ENCODE data around the gene EMC9.

EMC9 gene

DNA sequence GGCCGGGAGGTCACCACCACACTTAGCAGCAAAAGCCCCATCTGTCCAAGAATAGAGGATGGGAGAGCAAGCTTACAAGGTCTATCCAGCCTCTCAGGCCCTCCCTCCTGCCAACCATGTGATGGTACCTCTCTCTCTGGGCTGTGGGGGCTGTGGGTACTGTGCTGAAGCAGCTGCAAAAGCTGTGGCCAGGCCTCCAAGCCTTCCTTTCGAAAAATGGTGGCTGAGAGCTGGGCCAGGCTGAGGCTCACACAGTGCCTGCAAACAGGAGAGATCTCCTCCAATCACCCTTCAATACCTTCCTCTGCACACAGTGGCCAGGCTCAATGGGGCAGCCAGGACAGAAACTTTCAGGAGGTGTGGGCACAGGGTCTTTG lies 46.1 kb upstream of the EMC9 start:
- Histone ChIP-seq H2AK5ac (ENCODE audit: low read length) (no peak overlapping the region), H3K23ac (ENCODE audit: low read length) (no peak overlapping the region), H4K8ac (ENCODE audit: low read depth, low read length) (no peak overlapping the region), H3K18ac (ENCODE audit: low read length) (no peak overlapping the region), H3K4me1 (ENCODE audit: control insufficient read depth, low read depth, low read length) (peaks cover 6% of the 10 kb centered on the region), H3K79me1 (ENCODE audit: low read length) (peaks cover 12% of the 10 kb centered on the region), H2BK5ac (ENCODE audit: low read length) (no peak overlapping the region), H3K9ac (ENCODE audit: low read length) (peak overlapping the region; percentile 95), H3K4me3 (ENCODE audit: low read length) (no peak overlapping the region), H4K5ac (ENCODE audit: low read length) (no peak overlapping the region), H3K4me2 (ENCODE audit: low read length) (peak overlapping the region; percentile 74), H2BK15ac (replicated peaks; ENCODE audit: low read depth) (no peak overlapping the region), H2BK120ac (ENCODE audit: low read depth, low read length) (no peak overlapping the region), H3K4ac (ENCODE audit: low read depth, low read length) (no peak overlapping the region), H3K36me3 (ENCODE audit: control insufficient read depth, insufficient read depth, low read length) (peaks cover 16% of the 10 kb centered on the region), H3K27ac (ENCODE audit: low read depth, low read length) (no peak overlapping the region), H3K79me2 (ENCODE audit: control insufficient read depth, insufficient read depth, low read length) (peaks cover 11% of the 10 kb centered on the region), H3K27me3 (ENCODE audit: insufficient read depth, low read length, poor library complexity) (no peaks in the 10 kb centered on the region), H3K56ac (ENCODE audit: low read length) (no peak overlapping the region)
- no peak for DNase-seq
- WGBS (ENCODE audit: extremely low coverage, insufficient coverage, low lambda C conversion rate): no CpG with 5 or more reads among the region's 2 CpGs

DNA sequence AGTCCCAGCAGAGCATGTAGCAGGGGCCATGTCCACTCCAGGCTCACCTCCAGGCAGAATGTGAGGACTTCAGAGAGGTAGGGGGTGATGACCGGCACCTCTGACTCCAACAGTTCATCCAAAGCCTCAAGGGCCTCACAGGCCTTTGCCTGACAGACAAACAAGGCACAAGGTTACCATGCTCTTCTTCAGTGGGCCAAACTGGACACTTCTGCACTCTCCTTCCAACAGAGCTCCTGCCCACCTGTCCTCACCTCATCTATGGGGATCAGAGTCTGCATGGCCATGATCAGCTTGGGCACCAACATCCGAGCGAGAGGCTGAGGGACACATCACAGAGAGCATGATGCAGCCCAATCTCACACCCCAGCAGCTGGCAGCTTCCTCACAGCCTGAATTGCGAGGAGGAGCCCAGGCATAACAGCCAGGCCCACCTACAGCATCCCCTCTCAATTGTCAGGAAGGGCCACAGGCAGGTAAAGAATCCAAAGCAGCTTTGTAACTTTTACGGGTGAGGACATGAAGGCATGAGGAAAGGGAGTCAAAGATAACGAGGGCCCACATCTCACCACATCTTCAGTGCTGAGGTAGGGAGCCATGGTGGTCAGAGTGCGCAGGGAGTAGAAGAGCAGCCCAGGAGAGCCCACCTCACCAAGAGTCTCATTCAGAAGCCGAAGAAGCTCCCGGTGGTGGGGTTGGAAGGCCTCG lies 45.6 kb upstream of the EMC9 start:
- Histone ChIP-seq H3K18ac (ENCODE audit: low read length) (no peak overlapping the region), H3K36me3 (ENCODE audit: control insufficient read depth, insufficient read depth, low read length) (peaks cover 13% of the 10 kb centered on the region)

DNA sequence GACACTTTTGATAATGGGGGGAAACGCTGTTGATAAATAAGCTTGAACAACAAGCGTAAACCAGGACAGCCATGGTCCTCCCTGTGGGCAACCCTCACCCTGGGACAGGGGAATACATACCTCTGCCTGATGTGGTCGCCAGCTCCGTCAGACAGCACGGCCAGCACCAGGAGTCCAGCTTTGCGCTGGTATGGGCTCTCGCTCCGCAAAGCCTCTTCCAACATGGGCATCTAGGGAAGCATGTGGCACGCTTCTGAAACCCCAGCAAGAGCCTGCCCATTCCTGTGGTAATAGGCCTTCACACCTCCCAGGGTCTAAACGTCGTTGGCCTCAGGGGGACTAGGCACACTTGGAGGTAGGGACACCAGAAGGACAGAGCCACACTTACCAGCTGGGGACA lies 44.4 kb upstream of the EMC9 start:
- peaks cover 6% of the 10 kb centered on the region for H3K4me1 ChIP-seq (ENCODE audit: control insufficient read depth, low read depth, low read length)
- no peak overlapping the region for H3K27ac ChIP-seq (ENCODE audit: low read depth, low read length)
- H3K23ac ChIP-seq (ENCODE audit: low read length): no peak overlapping the region
- H2BK5ac ChIP-seq (ENCODE audit: low read length): no peak overlapping the region
- H3K9ac ChIP-seq (ENCODE audit: low read length): no peak overlapping the region
- peaks cover 12% of the 10 kb centered on the region for H3K79me1 ChIP-seq (ENCODE audit: low read length)
- H2AK5ac ChIP-seq (ENCODE audit: low read length): no peak overlapping the region
- no peak overlapping the region for H3K4me2 ChIP-seq (ENCODE audit: low read length)
- WGBS (ENCODE audit: extremely low coverage, insufficient coverage, low lambda C conversion rate): no CpG with 5 or more reads among the region's 11 CpGs
- no peak overlapping the region for H4K5ac ChIP-seq (ENCODE audit: low read length)
- no peak overlapping the region for H3K56ac ChIP-seq (ENCODE audit: low read length)
- no peak overlapping the region for H3K18ac ChIP-seq (ENCODE audit: low read length)
- no peak overlapping the region for H3K4ac ChIP-seq (ENCODE audit: low read depth, low read length)
- DNase-seq: no peak
- H3K4me3 ChIP-seq (ENCODE audit: low read length): no peak overlapping the region
- peaks cover 11% of the 10 kb centered on the region for H3K79me2 ChIP-seq (ENCODE audit: control insufficient read depth, insufficient read depth, low read length)
- H2BK120ac ChIP-seq (ENCODE audit: low read depth, low read length): no peak overlapping the region
- no peak overlapping the region for H2BK15ac ChIP-seq (replicated peaks; ENCODE audit: low read depth)
- no peaks in the 10 kb centered on the region for H3K27me3 ChIP-seq (ENCODE audit: insufficient read depth, low read length, poor library complexity)
- no peak overlapping the region for H4K8ac ChIP-seq (ENCODE audit: low read depth, low read length)
- peaks cover 21% of the 10 kb centered on the region for H3K36me3 ChIP-seq (ENCODE audit: control insufficient read depth, insufficient read depth, low read length)

More for the DNA sequence above, 45.6 kb upstream of the EMC9 start:
- Histone ChIP-seq H3K79me2 (ENCODE audit: control insufficient read depth, insufficient read depth, low read length) (peaks cover 11% of the 10 kb centered on the region), H3K27me3 (ENCODE audit: insufficient read depth, low read length, poor library complexity) (no peaks in the 10 kb centered on the region), H3K9ac (ENCODE audit: low read length) (no peak overlapping the region), H2BK120ac (ENCODE audit: low read depth, low read length) (no peak overlapping the region), H3K4ac (ENCODE audit: low read depth, low read length) (no peak overlapping the region), H4K5ac (ENCODE audit: low read length) (no peak overlapping the region), H3K56ac (ENCODE audit: low read length) (no peak overlapping the region), H3K79me1 (ENCODE audit: low read length) (peaks cover 12% of the 10 kb centered on the region), H3K27ac (ENCODE audit: low read depth, low read length) (no peak overlapping the region), H2BK15ac (replicated peaks; ENCODE audit: low read depth) (no peak overlapping the region), H2BK5ac (ENCODE audit: low read length) (no peak overlapping the region), H2AK5ac (ENCODE audit: low read length) (no peak overlapping the region), H3K4me3 (ENCODE audit: low read length) (no peak overlapping the region), H3K23ac (ENCODE audit: low read length) (no peak overlapping the region), H4K8ac (ENCODE audit: low read depth, low read length) (no peak overlapping the region), H3K4me2 (ENCODE audit: low read length) (no peak overlapping the region), H3K4me1 (ENCODE audit: control insufficient read depth, low read depth, low read length) (peaks cover 6% of the 10 kb centered on the region)
- DNase-seq: no peak
- WGBS (ENCODE audit: extremely low coverage, insufficient coverage, low lambda C conversion rate): no CpG with 5 or more reads among the region's 10 CpGs

DNA sequence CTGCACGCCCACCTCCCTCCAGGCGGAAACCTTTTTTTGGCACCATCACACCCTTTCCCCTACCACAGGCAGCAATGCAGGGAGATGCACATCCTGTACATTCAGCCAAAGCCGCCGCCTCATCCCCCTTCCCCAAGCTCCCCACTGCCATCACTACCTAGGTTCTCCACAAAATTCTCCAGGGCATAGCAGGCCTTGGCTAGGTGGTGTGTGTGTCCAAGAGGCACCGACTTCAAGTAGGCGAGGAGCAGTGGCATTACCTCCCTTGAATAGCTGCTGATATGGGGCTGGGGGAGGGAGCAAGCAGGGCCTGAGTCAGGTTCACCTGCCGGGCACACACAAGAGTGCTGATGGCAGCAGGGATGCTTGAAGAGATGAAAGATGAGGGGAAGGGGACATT lies 43.6 kb upstream of the EMC9 start:
- WGBS (ENCODE audit: extremely low coverage, insufficient coverage, low lambda C conversion rate): no CpG with 5 or more reads among the region's 7 CpGs
- Histone ChIP-seq H2BK15ac (replicated peaks; ENCODE audit: low read depth) (no peak overlapping the region), H3K4me2 (ENCODE audit: low read length) (no peak overlapping the region), H3K4ac (ENCODE audit: low read depth, low read length) (no peak overlapping the region), H3K79me1 (ENCODE audit: low read length) (peaks cover 12% of the 10 kb centered on the region), H3K9ac (ENCODE audit: low read length) (no peak overlapping the region), H3K36me3 (ENCODE audit: control insufficient read depth, insufficient read depth, low read length) (peaks cover 21% of the 10 kb centered on the region), H3K4me3 (ENCODE audit: low read length) (no peak overlapping the region), H2BK120ac (ENCODE audit: low read depth, low read length) (no peak overlapping the region), H4K8ac (ENCODE audit: low read depth, low read length) (no peak overlapping the region), H3K4me1 (ENCODE audit: control insufficient read depth, low read depth, low read length) (peaks cover 6% of the 10 kb centered on the region), H3K27me3 (ENCODE audit: insufficient read depth, low read length, poor library complexity) (no peaks in the 10 kb centered on the region), H3K79me2 (ENCODE audit: control insufficient read depth, insufficient read depth, low read length) (peaks cover 11% of the 10 kb centered on the region), H3K23ac (ENCODE audit: low read length) (no peak overlapping the region), H2BK5ac (ENCODE audit: low read length) (no peak overlapping the region), H2AK5ac (ENCODE audit: low read length) (no peak overlapping the region), H3K56ac (ENCODE audit: low read length) (no peak overlapping the region), H3K18ac (ENCODE audit: low read length) (no peak overlapping the region), H4K5ac (ENCODE audit: low read length) (no peak overlapping the region), H3K27ac (ENCODE audit: low read depth, low read length) (no peak overlapping the region)
- DNase-seq: no peak

DNA sequence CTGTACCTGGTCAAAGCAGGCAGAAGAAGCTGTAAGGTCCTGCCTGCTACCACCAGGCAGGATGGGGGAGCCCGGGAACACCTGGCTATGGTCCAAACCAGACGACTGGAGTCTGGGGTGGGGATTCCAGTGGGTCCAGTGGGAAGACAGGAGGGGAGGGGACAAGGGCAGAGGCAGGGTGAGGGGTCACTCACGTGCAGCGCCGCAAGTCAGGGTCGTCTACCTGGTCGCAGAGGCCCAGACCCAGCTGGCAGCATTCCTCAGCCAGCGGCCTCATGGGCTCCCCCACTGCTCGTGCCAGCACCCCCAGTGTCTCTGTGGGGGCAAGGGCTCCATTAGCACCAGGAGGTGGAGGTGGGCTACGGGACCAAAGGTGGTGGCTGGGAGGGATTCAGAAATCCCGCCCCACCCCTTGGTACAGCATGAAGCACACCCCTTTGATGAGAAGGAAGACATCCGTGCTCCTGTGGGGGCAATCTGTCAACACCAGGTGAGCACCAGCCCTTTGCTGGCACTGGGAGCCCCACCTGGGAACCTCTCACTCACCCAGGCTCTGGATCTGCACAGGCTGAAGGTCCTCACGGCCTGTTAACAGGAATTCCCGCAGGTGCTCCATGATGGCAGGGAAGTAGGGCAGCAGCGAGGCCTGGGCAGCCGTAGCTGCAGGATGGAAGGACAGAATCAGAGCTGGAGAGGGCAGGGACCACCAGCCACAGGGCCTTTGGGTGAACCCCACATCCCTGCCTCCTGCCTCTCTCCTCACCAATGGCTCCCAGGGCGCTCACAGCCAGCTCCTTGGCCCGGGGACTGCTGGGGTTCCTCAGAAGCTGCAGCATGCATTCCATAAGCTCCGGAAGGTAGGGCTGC lies 42.9 kb upstream of the EMC9 start:
- Histone ChIP-seq H3K27me3 (ENCODE audit: insufficient read depth, low read length, poor library complexity) (no peaks in the 10 kb centered on the region), H2BK120ac (ENCODE audit: low read depth, low read length) (no peak overlapping the region), H2BK15ac (replicated peaks; ENCODE audit: low read depth) (no peak overlapping the region), H2BK5ac (ENCODE audit: low read length) (no peak overlapping the region), H3K56ac (ENCODE audit: low read length) (no peak overlapping the region), H4K8ac (ENCODE audit: low read depth, low read length) (no peak overlapping the region), H3K4me3 (ENCODE audit: low read length) (no peak overlapping the region), H3K36me3 (ENCODE audit: control insufficient read depth, insufficient read depth, low read length) (peaks cover 21% of the 10 kb centered on the region), H3K4me1 (ENCODE audit: control insufficient read depth, low read depth, low read length) (peaks cover 6% of the 10 kb centered on the region), H3K79me1 (ENCODE audit: low read length) (peaks cover 12% of the 10 kb centered on the region), H3K4me2 (ENCODE audit: low read length) (no peak overlapping the region), H3K4ac (ENCODE audit: low read depth, low read length) (no peak overlapping the region), H3K27ac (ENCODE audit: low read depth, low read length) (no peak overlapping the region), H4K5ac (ENCODE audit: low read length) (no peak overlapping the region), H2AK5ac (ENCODE audit: low read length) (no peak overlapping the region), H3K18ac (ENCODE audit: low read length) (no peak overlapping the region), H3K23ac (ENCODE audit: low read length) (no peak overlapping the region), H3K9ac (ENCODE audit: low read length) (no peak overlapping the region), H3K79me2 (ENCODE audit: control insufficient read depth, insufficient read depth, low read length) (peaks cover 11% of the 10 kb centered on the region)
- no CpG with 5 or more reads among the region's 19 CpGs for WGBS (ENCODE audit: extremely low coverage, insufficient coverage, low lambda C conversion rate)
- DNase-seq: no peak

Measured in mesendoderm (in vitro differentiated cells).